Lower lobe of right lung (tissue), 2 donors: ENCODE data around the gene SCLY. TPM values are rescaled to one million over a fixed set of nuclear protein-coding genes. Genes with fewer than 3 reads are reported as not detected.
A peak's percentile ranks its signal among the peaks of the same experiment; 100 is the strongest.

Experiments
- ATAC-seq, 2 donors: fragments of 200-7000 bp; cut with Tn5 transposase; one replicate each; pipeline ENCODE4 v1.9.1; 2020 to 2022; ENCODE audit warnings: mild to moderate bottlenecking in 2 of 2, moderate library complexity in 2 of 2
- DNase-seq: peaks from one replicate; pipeline ENCODE4 v3.0.0-alpha.2; 2020
- H3K27ac ChIP-seq: fragments of 200-600 bp; one replicate; pipeline ENCODE4 v1.8.0; 2022
- H3K27me3 ChIP-seq: fragments of 200-600 bp; one replicate; pipeline ENCODE4 v1.8.0; 2022; ENCODE audit warnings: low read depth
- H3K36me3 ChIP-seq: fragments of 200-600 bp; one replicate; pipeline ENCODE4 v1.8.0; 2022; ENCODE audit warnings: mild to moderate bottlenecking
- H3K4me1 ChIP-seq: fragments of 200-600 bp; one replicate; pipeline ENCODE4 v1.8.0; 2022
- H3K4me3 ChIP-seq: fragments of 200-600 bp; one replicate; pipeline ENCODE4 v1.8.0; 2022; ENCODE audit warnings: mild to moderate bottlenecking
- H3K9me3 ChIP-seq: fragments of 200-600 bp; one replicate; pipeline ENCODE4 v1.8.0; 2022
- CTCF ChIP-seq: fragments of 200-600 bp; IDR thresholded peaks from one replicate; pipeline ENCODE4 v1.8.0; 2022; ENCODE audit warnings: antibody characterized with exemption, mild to moderate bottlenecking
- intact Hi-C: fragments of 100-400 bp; cut with DNase I; formaldehyde crosslinking; loops from one replicate; pipeline ENCODE4 v1.11.0; 2022
- total RNA-seq: library from RNA; stranded (reverse); fragmentation: NEBNext Ultra II Directional; extraction: Animal tissue kit (Norgen Biotek cat#: 25700); gene quantifications from one replicate; pipeline ENCODE4 v1.2.1, GENCODE V29; 2021
- donor health status: DM: no; HTN: yes; CAD: no; lungs with severe emphysema.

Gene SCLY
- total RNA-seq, 1 donor from 2014 or later = 12.4 TPM

DNA sequence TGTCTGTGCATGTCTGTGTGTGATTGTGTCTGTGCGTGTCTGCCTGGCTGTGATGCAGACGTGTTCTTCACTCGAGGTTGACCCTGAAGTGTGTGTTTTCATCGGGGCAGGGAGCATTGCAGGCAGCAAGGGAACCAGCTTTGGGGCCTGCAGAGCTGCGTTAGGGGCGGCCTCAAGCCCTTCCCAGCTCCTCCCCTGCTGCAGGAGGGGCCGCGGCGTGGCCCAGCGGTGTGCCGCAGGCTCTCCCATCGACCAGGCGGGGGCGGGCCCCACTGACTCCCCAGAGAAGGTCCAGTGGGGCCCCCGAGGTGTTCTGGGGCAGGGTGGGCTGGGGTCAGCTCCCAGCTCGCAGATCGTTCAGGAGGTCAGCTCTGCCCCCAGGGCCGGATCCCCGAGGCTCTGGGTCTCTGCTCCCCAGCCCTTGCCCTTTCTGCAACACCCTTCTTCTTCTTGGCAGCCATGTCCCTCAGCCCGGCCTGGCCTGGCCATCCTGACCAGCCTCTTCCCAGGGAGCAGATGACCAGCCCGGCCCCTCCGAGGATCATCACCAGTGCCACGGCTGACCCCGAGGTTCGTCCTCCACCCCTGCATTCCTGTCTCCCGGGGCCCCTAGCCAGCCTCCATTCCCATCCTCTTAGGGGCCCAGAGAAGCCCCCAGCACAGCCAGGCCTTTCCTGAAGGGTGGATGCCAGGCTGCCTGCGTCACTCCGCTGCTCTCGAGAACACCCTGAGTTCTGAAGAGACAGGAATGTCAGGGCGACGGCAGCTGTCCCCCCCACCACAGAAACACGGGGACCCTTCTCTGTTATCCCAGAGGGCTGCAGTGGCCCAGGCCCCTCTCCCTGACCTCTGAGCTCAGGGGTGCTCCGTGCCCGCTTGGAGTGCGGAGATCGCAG lies 66.6 kb downstream of the SCLY start:
- no peaks in the 10 kb centered on the region for H3K36me3 ChIP-seq
- no peaks in the 10 kb centered on the region for H3K27me3 ChIP-seq
- H3K27ac ChIP-seq = no peak overlapping the region
- no peak overlapping the region for H3K4me3 ChIP-seq
- no peaks in the 10 kb centered on the region for H3K9me3 ChIP-seq
- intact Hi-C loops = no loop called here
- H3K4me1 ChIP-seq = no peaks in the 10 kb centered on the region
- ATAC-seq (peak; percentile 27 to 76), DNase-seq (peak; percentile 42)
- no peak for TF ChIP-seq CTCF

DNA sequence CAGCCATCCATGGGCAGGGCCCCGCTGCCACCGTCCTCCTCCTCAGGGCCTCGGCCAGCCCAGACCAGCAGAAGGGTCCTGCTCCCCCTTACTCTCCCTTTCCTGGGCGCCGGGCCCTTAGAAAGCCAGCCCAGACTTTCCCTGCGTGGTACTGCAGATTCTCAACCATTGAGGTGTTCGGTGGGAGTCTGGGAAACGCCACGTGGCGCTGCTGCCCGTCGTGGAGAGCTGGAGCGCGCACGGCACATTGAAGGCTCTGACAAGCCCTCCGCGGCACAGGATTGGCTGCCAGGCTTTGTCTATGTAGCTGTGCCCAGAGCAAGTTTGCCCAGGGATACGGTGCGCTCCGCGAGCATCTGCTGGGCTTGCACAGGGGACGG lies 67.2 kb downstream of the SCLY start:
- no peak overlapping the region for H3K4me3 ChIP-seq
- DNase-seq = peak; percentile 37

DNA sequence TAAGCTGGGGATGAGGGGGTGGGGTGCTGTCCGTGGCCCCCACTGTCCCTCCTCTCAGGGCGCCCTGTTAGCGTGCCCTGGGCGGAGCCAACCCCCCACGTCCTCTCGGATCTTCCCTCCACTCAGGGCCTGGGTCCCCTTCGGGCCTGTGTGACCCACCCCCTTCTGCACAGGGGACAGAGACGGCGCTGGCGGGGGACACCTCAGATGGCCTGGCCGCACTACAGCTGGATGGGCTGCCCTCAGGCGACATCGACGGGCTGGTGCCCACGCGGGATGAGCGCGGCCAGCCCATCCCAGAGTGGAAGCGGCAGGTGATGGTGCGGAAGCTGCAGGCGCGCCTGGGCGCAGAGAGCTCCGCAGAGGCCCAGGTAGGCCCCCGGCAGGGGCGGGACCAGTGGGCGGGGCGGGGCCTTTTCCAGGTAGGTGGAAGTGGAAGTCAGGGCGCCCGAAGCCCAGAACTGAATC lies 67.8 kb downstream of the SCLY start:
- no peak for TF ChIP-seq CTCF
- peak; percentile 37 for DNase-seq

More for the DNA sequence above, 67.2 kb downstream of the SCLY start:
- H3K27ac ChIP-seq = no peak overlapping the region
- no peaks in the 10 kb centered on the region for H3K9me3 ChIP-seq
- no peak for ATAC-seq
- no peak for TF ChIP-seq CTCF
- no peaks in the 10 kb centered on the region for H3K27me3 ChIP-seq
- H3K4me1 ChIP-seq = no peaks in the 10 kb centered on the region
- intact Hi-C loops = no loop called here
- no peaks in the 10 kb centered on the region for H3K36me3 ChIP-seq

GRCh38 chr2:238129166-238130010 lies 68.6 kb downstream of the SCLY start:
- H3K27ac ChIP-seq = no peak overlapping the region
- H3K4me3 ChIP-seq = no peak overlapping the region
- H3K9me3 ChIP-seq = no peaks in the 10 kb centered on the region
- DNase-seq (peak; percentile 28), ATAC-seq (no peak)
- H3K27me3 ChIP-seq = no peaks in the 10 kb centered on the region
- intact Hi-C loops = no loop called here
- no peaks in the 10 kb centered on the region for H3K36me3 ChIP-seq
- TF ChIP-seq CTCF = no peak
- no peaks in the 10 kb centered on the region for H3K4me1 ChIP-seq

More for the DNA sequence above, 67.8 kb downstream of the SCLY start:
- no peaks in the 10 kb centered on the region for H3K9me3 ChIP-seq
- H3K4me1 ChIP-seq = no peaks in the 10 kb centered on the region
- H3K27ac ChIP-seq = no peak overlapping the region
- no peaks in the 10 kb centered on the region for H3K36me3 ChIP-seq
- H3K27me3 ChIP-seq = no peaks in the 10 kb centered on the region
- H3K4me3 ChIP-seq = no peak overlapping the region
- intact Hi-C loops = no loop called here
- no peak for ATAC-seq

GRCh38 chr2:238130111-238130695 lies 69.4 kb downstream of the SCLY start:
- TF ChIP-seq CTCF = no peak
- Histone ChIP-seq H3K4me1 (no peaks in the 10 kb centered on the region), H3K9me3 (no peaks in the 10 kb centered on the region), H3K27ac (no peak overlapping the region), H3K27me3 (no peaks in the 10 kb centered on the region), H3K4me3 (no peak overlapping the region), H3K36me3 (no peaks in the 10 kb centered on the region)
- no peak for ATAC-seq
- intact Hi-C loops = no loop called here
- peak; percentile 41 for DNase-seq
